ENCODE data around the gene CDNF. TPM values are rescaled to one million over a fixed set of nuclear protein-coding genes. Genes with fewer than 3 reads are reported as not detected.

Gene CDNF
- total and polyA plus RNA-seq, 4 experiments from 2014 or later = 0.94 to 2.5 (median 1.7) TPM

DNA sequence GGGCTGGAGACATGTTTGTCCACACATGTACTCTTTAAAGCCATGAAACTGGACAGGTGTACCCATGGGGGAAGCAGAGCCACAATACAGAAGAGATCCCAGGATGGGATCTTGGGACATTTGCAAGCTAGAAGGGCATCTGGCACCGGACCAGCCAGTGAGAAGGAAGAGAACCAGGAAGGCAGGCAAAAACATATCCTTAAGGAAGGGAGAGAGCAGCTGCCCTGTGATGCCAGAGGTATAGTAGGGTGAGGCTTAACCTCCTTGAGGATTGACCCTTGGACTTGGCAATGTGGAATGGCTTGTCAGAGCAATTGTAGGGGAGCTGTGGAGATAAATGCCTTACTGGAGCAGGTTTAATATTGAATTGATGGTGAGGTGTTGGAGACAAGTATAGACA, 23.0 kb upstream of the CDNF start:
- Histone ChIP-seq H3K4me1 (ENCODE audit: insufficient read depth, low read length) (no peaks in the 10 kb centered on the region), H3K36me3 (ENCODE audit: insufficient read depth, low read length) (peaks cover 6% of the 10 kb centered on the region), H3K27ac (ENCODE audit: low read depth, low read length) (no peak overlapping the region), H3K9me3 (ENCODE audit: control insufficient read depth in 1 of 2, low read length in 2 of 2) (no peaks in the 10 kb centered on the region), H3K27me3 (ENCODE audit: insufficient read depth, low read length) (no peaks in the 10 kb centered on the region), H3K4me3 (ENCODE audit: low read length in 2 of 2) (no peak overlapping the region)
- DNase-seq = no peak
- ChIA-PET POLR2A (ENCODE audit: partially characterized antibody) (no interaction called here), CTCF (ENCODE audit: partially characterized antibody) (no interaction called here)
- Mint-ChIP-seq H3K4me1 (peaks cover 0 to 5% (median 2%) of the 10 kb centered on the region in 4 donors), H3K36me3 (peaks cover 43 to 48% of the 10 kb centered on the region in 2 donors), H3K27me3 (no peaks in the 10 kb centered on the region), H3K27ac (peak overlapping the region in 3 of 7 donors; percentile 6 to 53 (median 48)), H3K4me3 (peak overlapping the region in 1 of 8 donors; percentile 14), H3K9me3 (peaks cover 0 to 1% (median 0%) of the 10 kb centered on the region in 8 donors)
- intact Hi-C loops (cut with micrococcal nuclease) = no loop called here

- Histone ChIP-seq H3K9me3 (ENCODE audit: control insufficient read depth in 1 of 2, low read length in 2 of 2) (no peaks in the 10 kb centered on the region), H3K27ac (ENCODE audit: low read depth, low read length) (no peak overlapping the region), H3K36me3 (ENCODE audit: insufficient read depth, low read length) (peaks cover 6% of the 10 kb centered on the region), H3K27me3 (ENCODE audit: insufficient read depth, low read length) (no peaks in the 10 kb centered on the region), H3K4me1 (ENCODE audit: insufficient read depth, low read length) (no peaks in the 10 kb centered on the region), H3K4me3 (ENCODE audit: low read length in 2 of 2) (no peak overlapping the region)
- POLR2A ChIA-PET (ENCODE audit: partially characterized antibody) = no interaction called here
- CTCF ChIA-PET (ENCODE audit: partially characterized antibody) = interaction anchor here (1.1 to 1.6 kb wide), 2 partner anchors 9 to 30 kb away, joined by 3 to 4 read pairs; no protein-coding TSS in a partner anchor
- peaks cover 0 to 5% (median 2%) of the 10 kb centered on the region in 4 donors for H3K4me1 Mint-ChIP-seq
- no peak for DNase-seq
- H3K27ac Mint-ChIP-seq = peak overlapping the region in 1 of 7 donors; percentile 34
- no peak overlapping the region for H3K4me3 Mint-ChIP-seq
- peaks cover 0 to 1% (median 0%) of the 10 kb centered on the region in 8 donors for H3K9me3 Mint-ChIP-seq
- H3K36me3 Mint-ChIP-seq = peaks cover 47 to 48% of the 10 kb centered on the region in 2 donors
- intact Hi-C loops (cut with micrococcal nuclease) = no loop called here
- no peaks in the 10 kb centered on the region for H3K27me3 Mint-ChIP-seq
Measured at GRCh38 chr10:14859775-14860174, 21.9 kb upstream of the CDNF start.

DNA sequence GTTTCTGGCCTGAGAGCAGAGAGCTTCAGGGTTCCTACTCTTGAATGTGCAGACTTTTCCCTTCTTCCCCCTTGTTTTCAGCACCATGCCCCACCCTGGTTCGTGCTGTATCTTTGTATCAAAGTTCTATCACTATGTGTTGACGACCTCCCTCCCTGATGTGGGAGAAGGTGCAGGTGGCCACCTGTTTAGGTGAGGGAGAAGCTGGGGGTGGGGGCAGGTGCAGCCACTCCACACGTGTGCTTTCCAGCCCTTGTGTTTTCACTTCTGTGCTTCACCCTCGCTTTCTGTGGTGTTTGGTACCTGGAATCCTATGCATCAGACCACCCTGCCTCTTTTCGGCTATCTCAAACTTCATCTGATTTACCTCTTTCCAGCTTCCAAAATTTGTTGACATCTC, 21.2 kb upstream of the CDNF start:
- CTCF ChIA-PET (ENCODE audit: partially characterized antibody) = interaction anchor here (1.1 to 1.6 kb wide), 2 partner anchors 8 to 30 kb away, joined by 3 to 4 read pairs; no protein-coding TSS in a partner anchor
- H3K27ac ChIP-seq (ENCODE audit: low read depth, low read length) = no peak overlapping the region

GRCh38 chr10:14858338-14858960, 20.6 kb upstream of the CDNF start:
- POLR2A ChIA-PET (ENCODE audit: partially characterized antibody) = no interaction called here

More for the DNA sequence above, 21.2 kb upstream of the CDNF start:
- Mint-ChIP-seq H3K9me3 (peaks cover 0 to 1% (median 0%) of the 10 kb centered on the region in 8 donors), H3K27me3 (no peaks in the 10 kb centered on the region), H3K27ac (peak overlapping the region in 4 of 7 donors; percentile 17 to 35 (median 30)), H3K4me1 (peaks cover 0 to 5% (median 2%) of the 10 kb centered on the region in 4 donors), H3K4me3 (no peak overlapping the region), H3K36me3 (peaks cover 48 to 50% of the 10 kb centered on the region in 2 donors)
- intact Hi-C loops (cut with micrococcal nuclease) = no loop called here
- Histone ChIP-seq H3K4me1 (ENCODE audit: insufficient read depth, low read length) (no peaks in the 10 kb centered on the region), H3K9me3 (ENCODE audit: control insufficient read depth in 1 of 2, low read length in 2 of 2) (no peaks in the 10 kb centered on the region), H3K4me3 (ENCODE audit: low read length in 2 of 2) (no peak overlapping the region), H3K36me3 (ENCODE audit: insufficient read depth, low read length) (peaks cover 6% of the 10 kb centered on the region), H3K27me3 (ENCODE audit: insufficient read depth, low read length) (no peaks in the 10 kb centered on the region)
- no peak for DNase-seq
- POLR2A ChIA-PET (ENCODE audit: partially characterized antibody) = no interaction called here

DNA sequence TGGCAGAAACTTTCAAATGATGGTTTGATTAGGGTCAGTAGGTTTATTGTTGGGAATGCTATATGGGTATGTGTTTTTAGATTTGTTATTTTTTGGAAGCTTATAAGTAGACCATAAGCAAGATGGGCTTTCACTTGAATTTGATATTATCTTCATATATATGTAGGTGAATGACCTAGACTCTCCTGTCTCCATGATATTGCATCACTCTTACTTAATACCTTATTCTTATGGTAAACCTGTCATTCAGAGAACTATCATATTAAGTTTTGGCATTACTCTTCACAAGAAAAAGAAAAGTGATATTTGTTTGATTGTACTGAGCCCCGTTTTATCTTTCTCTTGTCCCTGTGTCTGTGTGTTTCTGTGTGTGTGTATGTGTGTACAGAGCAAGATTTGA, 17.6 kb upstream of the CDNF start:
- intact Hi-C loops (cut with micrococcal nuclease) = no loop called here
- H3K36me3 Mint-ChIP-seq = peaks cover 51 to 65% of the 10 kb centered on the region in 2 donors
- Histone ChIP-seq H3K27me3 (ENCODE audit: insufficient read depth, low read length) (no peaks in the 10 kb centered on the region), H3K4me3 (ENCODE audit: low read length in 2 of 2) (no peak overlapping the region), H3K9me3 (ENCODE audit: control insufficient read depth in 1 of 2, low read length in 2 of 2) (no peaks in the 10 kb centered on the region), H3K27ac (ENCODE audit: low read depth, low read length) (no peak overlapping the region), H3K36me3 (ENCODE audit: insufficient read depth, low read length) (peaks cover 11% of the 10 kb centered on the region), H3K4me1 (ENCODE audit: insufficient read depth, low read length) (no peaks in the 10 kb centered on the region)
- no peak overlapping the region for H3K27ac Mint-ChIP-seq
- peaks cover 0 to 5% (median under 1%) of the 10 kb centered on the region in 4 donors for H3K4me1 Mint-ChIP-seq
- H3K4me3 Mint-ChIP-seq = no peak overlapping the region
- no peaks in the 10 kb centered on the region for H3K9me3 Mint-ChIP-seq
- CTCF ChIA-PET (ENCODE audit: partially characterized antibody) = no interaction called here
- no peaks in the 10 kb centered on the region for H3K27me3 Mint-ChIP-seq
- no peak for DNase-seq
- POLR2A ChIA-PET (ENCODE audit: partially characterized antibody) = interaction anchor here (1.5 kb wide), 1 partner anchor 22 kb away, joined by 4 read pairs; no protein-coding TSS in a partner anchor

More at GRCh38 chr10:14858338-14858960, 20.6 kb upstream of the CDNF start:
- peak overlapping the region in 1 of 7 donors; percentile 17 for H3K27ac Mint-ChIP-seq
- Histone ChIP-seq H3K27me3 (ENCODE audit: insufficient read depth, low read length) (no peaks in the 10 kb centered on the region), H3K9me3 (ENCODE audit: control insufficient read depth in 1 of 2, low read length in 2 of 2) (no peaks in the 10 kb centered on the region), H3K36me3 (ENCODE audit: insufficient read depth, low read length) (peaks cover 6% of the 10 kb centered on the region), H3K4me1 (ENCODE audit: insufficient read depth, low read length) (no peaks in the 10 kb centered on the region), H3K4me3 (ENCODE audit: low read length in 2 of 2) (no peak overlapping the region), H3K27ac (ENCODE audit: low read depth, low read length) (no peak overlapping the region)
- H3K4me3 Mint-ChIP-seq = no peak overlapping the region
- DNase-seq = no peak
- peaks cover 0 to 1% (median 0%) of the 10 kb centered on the region in 8 donors for H3K9me3 Mint-ChIP-seq
- peaks cover 0 to 5% (median 2%) of the 10 kb centered on the region in 4 donors for H3K4me1 Mint-ChIP-seq
- H3K27me3 Mint-ChIP-seq = no peaks in the 10 kb centered on the region
- CTCF ChIA-PET (ENCODE audit: partially characterized antibody) = interaction anchor here (1.6 kb wide), 1 partner anchor 31 kb away, joined by 4 read pairs; no protein-coding TSS in a partner anchor
- peaks cover 50 to 51% of the 10 kb centered on the region in 2 donors for H3K36me3 Mint-ChIP-seq
- intact Hi-C loops (cut with micrococcal nuclease) = no loop called here

GRCh38 chr10:14852236-14852635, 14.4 kb upstream of the CDNF start:
- no peaks in the 10 kb centered on the region for H3K9me3 ChIP-seq (ENCODE audit: control insufficient read depth in 1 of 2, low read length in 2 of 2)
- H3K9me3 Mint-ChIP-seq = no peaks in the 10 kb centered on the region
- CTCF ChIA-PET (ENCODE audit: partially characterized antibody) = no interaction called here
- no peak overlapping the region for H3K4me3 Mint-ChIP-seq
- peaks cover 44 to 53% of the 10 kb centered on the region in 2 donors for H3K36me3 Mint-ChIP-seq
- H3K4me1 Mint-ChIP-seq = peaks cover 0 to 2% (median 0%) of the 10 kb centered on the region in 4 donors
- no peaks in the 10 kb centered on the region for H3K4me1 ChIP-seq (ENCODE audit: insufficient read depth, low read length)
- peaks cover 22% of the 10 kb centered on the region for H3K36me3 ChIP-seq (ENCODE audit: insufficient read depth, low read length)
- POLR2A ChIA-PET (ENCODE audit: partially characterized antibody) = no interaction called here
- H3K27ac Mint-ChIP-seq = no peak overlapping the region
- H3K27me3 ChIP-seq (ENCODE audit: insufficient read depth, low read length) = no peaks in the 10 kb centered on the region
- intact Hi-C loops (cut with micrococcal nuclease) = no loop called here
- H3K27me3 Mint-ChIP-seq = no peaks in the 10 kb centered on the region
- no peak overlapping the region for H3K27ac ChIP-seq (ENCODE audit: low read depth, low read length)
- DNase-seq = no peak
- H3K4me3 ChIP-seq (ENCODE audit: low read length in 2 of 2) = no peak overlapping the region

- H3K36me3 Mint-ChIP-seq = peaks cover 35 to 67% of the 10 kb centered on the region in 2 donors
- Histone ChIP-seq H3K27ac (ENCODE audit: low read depth, low read length) (no peak overlapping the region), H3K27me3 (ENCODE audit: insufficient read depth, low read length) (no peaks in the 10 kb centered on the region), H3K4me1 (ENCODE audit: insufficient read depth, low read length) (peaks cover 5% of the 10 kb centered on the region), H3K9me3 (ENCODE audit: control insufficient read depth in 1 of 2, low read length in 2 of 2) (no peaks in the 10 kb centered on the region), H3K4me3 (ENCODE audit: low read length in 2 of 2) (no peak overlapping the region), H3K36me3 (ENCODE audit: insufficient read depth, low read length) (peaks cover 42% of the 10 kb centered on the region)
- no peaks in the 10 kb centered on the region for H3K27me3 Mint-ChIP-seq
- H3K4me1 Mint-ChIP-seq = peaks cover 6 to 13% (median 10%) of the 10 kb centered on the region in 4 donors
- H3K4me3 Mint-ChIP-seq = no peak overlapping the region
- H3K9me3 Mint-ChIP-seq = peaks cover 0 to 1% (median 0%) of the 10 kb centered on the region in 8 donors
- intact Hi-C loops (cut with micrococcal nuclease) = no loop called here
- peak overlapping the region in 2 of 7 donors; percentile 6 to 65 for H3K27ac Mint-ChIP-seq
- ChIA-PET CTCF (ENCODE audit: partially characterized antibody) (interaction anchor here (1.4 to 1.5 kb wide), 2 partner anchors 9 to 290 kb away, joined by 4 to 6 read pairs; no protein-coding TSS in a partner anchor), POLR2A (ENCODE audit: partially characterized antibody) (no interaction called here)
- no peak for DNase-seq
Measured at GRCh38 chr10:14844948-14845347, 7.1 kb upstream of the CDNF start.

All from CD4-positive, alpha-beta memory T cell (primary cell).